ENCODE results near the gene NOBOX.

- TF ChIP-seq CTCF (conservative IDR thresholded peaks at IDR 0.05; ENCODE audit: low read depth, low read length) (no peak), EZH2 (IDR thresholded peaks at IDR 0.05; ENCODE audit: low read length, unreplicated experiment) (no peak), EZH2phosphoT487 (IDR thresholded peaks at IDR 0.05; ENCODE audit: borderline replicate concordance, low read length) (no peak)
Observed at GRCh38 chr7:144391014-144391413, 12.5 kb downstream of the NOBOX start.

Data from PC-3 (cell line).